22Rv1 (cell line): ENCODE results near the gene DOCK7.

Experiments used
- ZFX ChIP-seq: fragments of 450-650 bp; IDR thresholded peaks from 2 replicates; pipeline ENCODE4 v1.6.1; 2017; ENCODE audit warnings: antibody characterized with exemption, borderline replicate concordance
- TF ChIP-seq, protein P1 (sequence below): fragments of 450-650 bp; IDR thresholded peaks from 2 replicates; pipeline ENCODE4 v1.5.1; 2017; ENCODE audit warnings: mild to moderate bottlenecking

GRCh38 chr1:62676611-62677356 lies 11.4 kb downstream of the DOCK7 start:
- TF ChIP-seq, protein P1, sequence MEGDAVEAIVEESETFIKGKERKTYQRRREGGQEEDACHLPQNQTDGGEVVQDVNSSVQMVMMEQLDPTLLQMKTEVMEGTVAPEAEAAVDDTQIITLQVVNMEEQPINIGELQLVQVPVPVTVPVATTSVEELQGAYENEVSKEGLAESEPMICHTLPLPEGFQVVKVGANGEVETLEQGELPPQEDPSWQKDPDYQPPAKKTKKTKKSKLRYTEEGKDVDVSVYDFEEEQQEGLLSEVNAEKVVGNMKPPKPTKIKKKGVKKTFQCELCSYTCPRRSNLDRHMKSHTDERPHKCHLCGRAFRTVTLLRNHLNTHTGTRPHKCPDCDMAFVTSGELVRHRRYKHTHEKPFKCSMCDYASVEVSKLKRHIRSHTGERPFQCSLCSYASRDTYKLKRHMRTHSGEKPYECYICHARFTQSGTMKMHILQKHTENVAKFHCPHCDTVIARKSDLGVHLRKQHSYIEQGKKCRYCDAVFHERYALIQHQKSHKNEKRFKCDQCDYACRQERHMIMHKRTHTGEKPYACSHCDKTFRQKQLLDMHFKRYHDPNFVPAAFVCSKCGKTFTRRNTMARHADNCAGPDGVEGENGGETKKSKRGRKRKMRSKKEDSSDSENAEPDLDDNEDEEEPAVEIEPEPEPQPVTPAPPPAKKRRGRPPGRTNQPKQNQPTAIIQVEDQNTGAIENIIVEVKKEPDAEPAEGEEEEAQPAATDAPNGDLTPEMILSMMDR = no peak
- TF ChIP-seq ZFX = no peak
